ENCODE data around the gene TMEM31. TPM values are rescaled to one million over a fixed set of nuclear protein-coding genes. Genes with fewer than 3 reads are reported as not detected.

TMEM31 gene
- total and polyA plus RNA-seq, 2 of the 8 experiments (the other 6 are each of a cell fraction or from before 2014, with no cell fraction given) = 0.65 TPM; not detected in 1

DNA sequence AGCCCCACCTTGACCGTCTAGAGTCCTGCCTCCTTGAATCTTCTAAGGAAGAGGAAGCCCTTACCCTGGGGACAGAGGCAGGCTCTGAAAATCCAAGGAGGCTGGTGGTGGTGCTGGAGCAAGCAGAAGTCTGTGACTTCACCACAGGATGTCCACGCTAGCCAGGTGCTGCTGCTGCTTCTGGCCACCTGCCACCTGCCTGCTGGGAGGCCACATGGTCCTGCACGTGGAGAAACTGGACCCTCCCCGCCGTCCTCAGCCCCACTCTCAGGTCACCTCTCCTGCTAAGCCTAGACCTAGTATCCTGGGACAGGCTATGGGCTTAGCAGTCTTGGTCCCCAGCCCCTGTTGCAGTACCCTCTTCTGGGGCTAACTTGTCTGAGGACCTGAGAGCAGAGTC lies 15.8 kb downstream of the TMEM31 start:
- Histone ChIP-seq H3K23me2 (ENCODE audit: low read depth, low read length) (no peaks in the 10 kb centered on the region), H3K23ac (ENCODE audit: insufficient read length) (no peak overlapping the region), H2BK15ac (ENCODE audit: low read length) (no peak overlapping the region), H4K5ac (ENCODE audit: insufficient read length, low read depth, low read length) (no peak overlapping the region), H3K9me3 (ENCODE audit: insufficient read depth in 2 of 2, low read depth in 1 of 2, low read length in 1 of 2) (no peaks in the 10 kb centered on the region), H3K27me3 (replicated peaks in 1 of 4; ENCODE audit: control insufficient read depth in 3 of 4, extremely low read depth in 1 of 4, insufficient read depth in 3 of 4, low read length in 3 of 4) (no peaks in the 10 kb centered on the region; a peak in 1 of 7 replicates), H2BK120ac (replicated peaks; ENCODE audit: low read depth, low read length) (no peak overlapping the region), H2BK12ac (ENCODE audit: low read depth, low read length) (0 out of 2 replicates have a peak overlapping the region, but pooled peaks have one; percentile 27), H4K91ac (replicated peaks; ENCODE audit: insufficient read length, low read length) (no peak overlapping the region), H3K56ac (replicated peaks; ENCODE audit: insufficient read length, low read depth, low read length) (no peak overlapping the region), H2BK5ac (ENCODE audit: low read depth, low read length) (no peak overlapping the region), H3K18ac (ENCODE audit: extremely low read depth, low read length) (no peak overlapping the region), H3K27ac (ENCODE audit: low read depth, low read length) (no peak overlapping the region), H2AK5ac (ENCODE audit: low read depth, low read length) (no peak overlapping the region), H3K4me2 (ENCODE audit: insufficient read depth in 1 of 2, low read depth in 2 of 2, low read length in 2 of 2) (peak overlapping the region in 1 of 2 experiments; percentile 22; a peak in 2 of 4 replicates), H4K8ac (ENCODE audit: extremely low read depth, insufficient read depth, low read length) (no peak overlapping the region; the same call in 1 of the 2 replicates), H3K4me1 (replicated peaks in 1 of 4; ENCODE audit: control insufficient read depth in 3 of 4, insufficient read depth in 4 of 4, low read length in 3 of 4) (peaks cover 7 to 22% (median 17%) of the 10 kb centered on the region in 4 experiments), H4K20me1 (replicated peaks in 1 of 2; ENCODE audit: control insufficient read depth in 1 of 2, insufficient read depth in 2 of 2, low read length in 2 of 2) (no peaks in the 10 kb centered on the region), H3K9ac (replicated peaks in 1 of 4; ENCODE audit: extremely low read depth in 1 of 4, low read depth in 3 of 4, low read length in 3 of 4) (no peak overlapping the region), H2AFZ (ENCODE audit: low read length) (no peak overlapping the region), H3K79me2 (ENCODE audit: control insufficient read depth in 1 of 2, insufficient read depth in 2 of 2, low read length in 2 of 2) (no peaks in the 10 kb centered on the region), H3K14ac (ENCODE audit: insufficient read length) (no peak overlapping the region), H3K36me3 (ENCODE audit: control insufficient read depth in 2 of 4, insufficient read depth in 4 of 4, low read length in 3 of 4) (no peaks in the 10 kb centered on the region), H3K4me3 (ENCODE audit: extremely low read depth in 1 of 4, insufficient read depth in 2 of 4, low read depth in 3 of 4, low read length in 4 of 4) (no peak overlapping the region), H3K79me1 (ENCODE audit: low read depth, low read length) (no peaks in the 10 kb centered on the region), H2BK20ac (ENCODE audit: low read length) (peak overlapping the region; percentile 72; the same call in 1 of the 2 replicates), H3K4ac (replicated peaks; ENCODE audit: insufficient read length, low read depth, low read length) (no peak overlapping the region)
- no peak for FAIRE-seq
- ChIA-PET POLR2A (ENCODE audit: partially characterized antibody) (interaction anchor here (0.9 to 1.4 kb wide), 8 partner anchors 16 to 42 kb away, joined by 3 to 5 read pairs (median 4); no protein-coding TSS in a partner anchor), CTCF (ENCODE audit: partially characterized antibody) (interaction anchor here (1.2 kb wide), 1 partner anchor 29 kb away, joined by 4 read pairs; no protein-coding TSS in a partner anchor)
- WGBS, 2 experiments (ENCODE audit: extremely low coverage in 1 of 2, insufficient coverage in 1 of 2, insufficient read length in 1 of 2, insufficient replicate concordance in 2 of 2, low coverage in 1 of 2, low lambda C conversion rate in 2 of 2, missing lambda C conversion rate in 1 of 2) = 89% methylated on average over 1 of the region's 5 CpGs; no CpG with 5 or more reads in 1 of the 2 experiments
- TF ChIP-seq, protein P1, sequence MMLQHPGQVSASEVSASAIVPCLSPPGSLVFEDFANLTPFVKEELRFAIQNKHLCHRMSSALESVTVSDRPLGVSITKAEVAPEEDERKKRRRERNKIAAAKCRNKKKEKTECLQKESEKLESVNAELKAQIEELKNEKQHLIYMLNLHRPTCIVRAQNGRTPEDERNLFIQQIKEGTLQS (IDR thresholded peaks at IDR 0.05; ENCODE audit: insufficient read depth, low read depth, low read length) = no peak
- TF ChIP-seq ASH2L (IDR thresholded peaks at IDR 0.05; ENCODE audit: low read length) = no peak
- DNase-seq (ENCODE audit: low read depth in 1 of 2, low spot score in 2 of 2) = no peak
